H1 (cell line): ENCODE results near the gene CMSS1. TPM values are rescaled to one million over a fixed set of nuclear protein-coding genes. Genes with fewer than 3 reads are reported as not detected.

ENCODE experiments used
- CTCF ChIA-PET: fragments of 300-600 bp; sonication (Branson Sonifier 250); formaldehyde crosslinking; loops from one replicate; lab custom pipeline; 2021; ENCODE audit not compliant: partially characterized antibody; lab: Charles Lee
- POLR2A ChIA-PET: fragments of 300-600 bp; sonication (Branson Sonifier 250); formaldehyde crosslinking; loops from one replicate; lab custom pipeline; 2021; ENCODE audit warnings: inconsistent platforms; ENCODE audit not compliant: partially characterized antibody; lab: Charles Lee
- DNase-seq, 2 experiments: peaks; one replicate each; pipeline versions ENCODE4 v3.0.0 to v3.0.0-alpha.2; 2010 to 2022; ENCODE audit warnings: low spot score in 2 of 2, low read depth in 1 of 2, mixed read lengths in 1 of 2
- FAIRE-seq: peaks from 2 replicates; lab custom pipeline; 2011; peaks lifted over from hg19 to GRCh38; lab: Jason Lieb, UNC
- H2AFZ ChIP-seq: 2 replicates; pipeline ENCODE4 v1.8.1; 2012; ENCODE audit warnings: low read length, inconsistent platforms
- H2AK5ac ChIP-seq: 2 replicates; pipeline ENCODE4 v1.6.1; 2013; ENCODE audit warnings: low read depth, low read length
- H2BK120ac ChIP-seq: replicated peaks from 2 replicates; pipeline ENCODE3; 2013; ENCODE audit warnings: low read depth, low read length, inconsistent platforms
- H2BK12ac ChIP-seq: 2 replicates; pipeline ENCODE4 v1.6.1; 2013; ENCODE audit warnings: low read depth, low read length
- H2BK15ac ChIP-seq: 2 replicates; pipeline ENCODE4 v1.6.1; 2013; ENCODE audit warnings: low read length
- H2BK20ac ChIP-seq: 2 replicates; pipeline ENCODE4 v1.6.1; 2013; ENCODE audit warnings: low read length
- H2BK5ac ChIP-seq: 2 replicates; pipeline ENCODE4 v1.6.1; 2013; ENCODE audit warnings: low read depth, low read length
- H3K14ac ChIP-seq: 2 replicates; pipeline ENCODE4 v1.6.1; 2013; ENCODE audit warnings: inconsistent platforms; ENCODE audit not compliant: insufficient read length
- H3K18ac ChIP-seq: 2 replicates; pipeline ENCODE4 v1.6.1; 2013; ENCODE audit warnings: low read length; ENCODE audit errors: extremely low read depth
- H3K23ac ChIP-seq: 2 replicates; pipeline ENCODE4 v1.6.1; 2013; ENCODE audit warnings: inconsistent platforms; ENCODE audit not compliant: insufficient read length
- H3K23me2 ChIP-seq: 2 replicates; pipeline ENCODE4 v1.6.1; 2013; ENCODE audit warnings: low read depth, low read length
- H3K27ac ChIP-seq: 2 replicates; pipeline ENCODE4 v1.6.1; 2011; ENCODE audit warnings: low read depth, low read length, inconsistent platforms
- H3K27me3 ChIP-seq, 4 experiments: replicated peaks in 1 of 4; 1 replicate in 1 of 4; 2 replicates in 3 of 4; pipeline versions ENCODE4 v1.6.1 to v1.8.1; 2011 to 2013; ENCODE audit warnings: low read length in 3 of 4, mild to moderate bottlenecking in 3 of 4, inconsistent platforms in 2 of 4, mixed read lengths in 2 of 4, moderate library complexity in 1 of 4; ENCODE audit not compliant: control insufficient read depth in 3 of 4, insufficient read depth in 3 of 4; ENCODE audit errors: extremely low read depth in 1 of 4
- H3K36me3 ChIP-seq, 4 experiments: 2 replicates each; pipeline versions ENCODE4 v1.6.1 to v1.8.1; 2011 to 2013; ENCODE audit warnings: mild to moderate bottlenecking in 4 of 4, low read length in 3 of 4, moderate library complexity in 2 of 4, control low read depth in 1 of 4, inconsistent platforms in 1 of 4; ENCODE audit not compliant: insufficient read depth in 4 of 4, control insufficient read depth in 2 of 4
- H3K4ac ChIP-seq: replicated peaks from 2 replicates; pipeline ENCODE3; 2013; ENCODE audit warnings: low read length, low read depth, mixed read lengths, inconsistent platforms; ENCODE audit not compliant: insufficient read length
- H3K4me1 ChIP-seq, 4 experiments: replicated peaks in 1 of 4; 1 replicate in 1 of 4; 2 replicates in 3 of 4; pipeline versions ENCODE4 v1.6.1 to v1.8.1; 2011 to 2013; ENCODE audit warnings: low read length in 3 of 4, inconsistent platforms in 2 of 4, mixed read lengths in 1 of 4; ENCODE audit not compliant: insufficient read depth in 4 of 4, control insufficient read depth in 3 of 4
- H3K4me2 ChIP-seq, 2 experiments: 2 replicates each; pipeline versions ENCODE4 v1.6.1 to v1.8.1; 2011 to 2013; ENCODE audit warnings: low read depth in 2 of 2, low read length in 2 of 2, control low read depth in 1 of 2, inconsistent platforms in 1 of 2, mild to moderate bottlenecking in 1 of 2; ENCODE audit not compliant: insufficient read depth in 1 of 2
- H3K4me3 ChIP-seq, 4 experiments: fragments of 200-600, 300-600 bp in 1 of 4; sonication (generic), shearing (Covaris generic), sonication (Bioruptor Twin) in 1 of 4; 2 replicates each; pipeline versions ENCODE4 v1.5.1 to v1.8.1; 2011 to 2016; ENCODE audit warnings: low read length in 4 of 4, low read depth in 3 of 4, control low read depth in 2 of 4, inconsistent platforms in 2 of 4, mild to moderate bottlenecking in 2 of 4, mixed read lengths in 1 of 4, moderate library complexity in 1 of 4; ENCODE audit not compliant: insufficient read depth in 2 of 4; ENCODE audit errors: extremely low read depth in 1 of 4
- H3K56ac ChIP-seq: replicated peaks from 2 replicates; pipeline ENCODE3; 2013; ENCODE audit warnings: low read depth, mild to moderate bottlenecking, mixed read lengths, low read length, inconsistent platforms; ENCODE audit not compliant: insufficient read length
- H3K79me1 ChIP-seq: 2 replicates; pipeline ENCODE4 v1.6.1; 2013; ENCODE audit warnings: low read depth, low read length, control low read depth
- H3K79me2 ChIP-seq, 2 experiments: 2 replicates each; pipeline versions ENCODE4 v1.6.1 to v1.8.1; 2012 to 2013; ENCODE audit warnings: low read length in 2 of 2, mild to moderate bottlenecking in 2 of 2, inconsistent platforms in 1 of 2; ENCODE audit not compliant: insufficient read depth in 2 of 2, control insufficient read depth in 1 of 2
- H3K9ac ChIP-seq, 4 experiments: replicated peaks in 1 of 4; 1 replicate in 1 of 4; 2 replicates in 3 of 4; pipeline versions ENCODE4 v1.6.1 to v1.8.1; 2011 to 2013; ENCODE audit warnings: low read depth in 3 of 4, low read length in 3 of 4, control low read depth in 2 of 4, mild to moderate bottlenecking in 2 of 4, moderate library complexity in 2 of 4, inconsistent platforms in 1 of 4; ENCODE audit errors: extremely low read depth in 1 of 4
- H3K9me3 ChIP-seq, 2 experiments: 2 replicates each; pipeline versions ENCODE4 v1.6.1 to v1.8.1; 2012 to 2013; ENCODE audit warnings: mild to moderate bottlenecking in 2 of 2, moderate library complexity in 2 of 2, control low read depth in 1 of 2, inconsistent platforms in 1 of 2, low read depth in 1 of 2, low read length in 1 of 2, mixed read lengths in 1 of 2; ENCODE audit not compliant: insufficient read depth in 2 of 2
- H4K20me1 ChIP-seq, 2 experiments: replicated peaks in 1 of 2; 2 replicates each; pipeline versions ENCODE3 to v1.8.1; 2011 to 2013; ENCODE audit warnings: inconsistent platforms in 2 of 2, low read length in 2 of 2, mild to moderate bottlenecking in 1 of 2; ENCODE audit not compliant: insufficient read depth in 2 of 2, control insufficient read depth in 1 of 2
- H4K5ac ChIP-seq: 2 replicates; pipeline ENCODE4 v1.6.1; 2013; ENCODE audit warnings: low read length, low read depth, mixed read lengths, inconsistent platforms; ENCODE audit not compliant: insufficient read length
- H4K8ac ChIP-seq: 2 replicates; pipeline ENCODE4 v1.8.0; 2013; ENCODE audit warnings: mild to moderate bottlenecking, moderate library complexity, low read length, inconsistent platforms; ENCODE audit not compliant: insufficient read depth; ENCODE audit errors: extremely low read depth
- H4K91ac ChIP-seq: replicated peaks from 2 replicates; pipeline ENCODE3; 2013; ENCODE audit warnings: low read length, mixed read lengths, inconsistent platforms; ENCODE audit not compliant: insufficient read length
- BACH1 ChIP-seq: IDR thresholded peaks from 2 replicates; pipeline ENCODE4 v1.6.1; 2012; ENCODE audit warnings: low read length, improper control_type of control experiment
- CHD1 ChIP-seq: IDR thresholded peaks from 2 replicates; pipeline ENCODE4 v1.6.1; 2012; ENCODE audit warnings: low read depth, low read length, improper control_type of control experiment
- CTBP2 ChIP-seq: IDR thresholded peaks from 2 replicates; pipeline ENCODE4 v1.7.0; 2011; ENCODE audit warnings: borderline replicate concordance, mild to moderate bottlenecking, moderate library complexity, mixed read lengths, low read length; ENCODE audit not compliant: insufficient read depth, insufficient read length
- PHF8 ChIP-seq: fragments of 200-600 bp; sonication (generic); conservative IDR thresholded peaks from 2 replicates; pipeline ENCODE4 v1.7.1; 2012; ENCODE audit warnings: low read depth, mild to moderate bottlenecking, inconsistent platforms, low read length, moderate library complexity
- POU5F1 ChIP-seq: IDR thresholded peaks from 2 replicates; pipeline ENCODE4 v1.6.1; 2011; ENCODE audit warnings: low read depth, mild to moderate bottlenecking, low read length, moderate library complexity
- RFX5 ChIP-seq: IDR thresholded peaks from 2 replicates; pipeline ENCODE4 v1.6.1; 2011; ENCODE audit warnings: low read depth, low read length, improper control_type of control experiment, borderline replicate concordance
- SIX5 ChIP-seq: IDR thresholded peaks from 2 replicates; pipeline ENCODE4 v1.6.1; 2011; ENCODE audit warnings: mild to moderate bottlenecking, low read depth, low read length
- TBP ChIP-seq: IDR thresholded peaks from 2 replicates; pipeline ENCODE4 v1.6.1; 2011; ENCODE audit warnings: low read depth, low read length, improper control_type of control experiment
- WGBS, 2 experiments: shearing (Covaris generic) in 1 of 2; methylation state at CpG; one replicate each; pipeline versions ENCODE4 v1.1.6 to v1.1.7; 2013 to 2015; ENCODE audit warnings: low lambda C conversion rate in 2 of 2, mixed read lengths in 2 of 2, inconsistent platforms in 1 of 2, low coverage in 1 of 2, missing lambda C conversion rate in 1 of 2; ENCODE audit not compliant: insufficient replicate concordance in 2 of 2, insufficient coverage in 1 of 2, insufficient read length in 1 of 2; ENCODE audit errors: extremely low coverage in 1 of 2, missing lambda C conversion rate in 1 of 2; 5-methylcytosine and 5-hydroxymethylcytosine counted together
- polyA plus RNA-seq, 7 experiments: library from polyadenylated mRNA; depleted of rRNA in 3 of 7; stranded (reverse) in 5 of 7; unstranded in 2 of 7; fragments of >200 nt in 5 of 7; fragments of 200-250 nt in 2 of 7; gene quantifications; 1 replicate in 5 of 7; 2 replicates in 1 of 7; 4 replicates in 1 of 7; pipeline versions ENCODE4 v1.2.1 to v1.2.3, GENCODE V29; 2011 to 2013; ENCODE audit warnings: missing spikeins in 2 of 7, mixed read lengths in 2 of 7
- total RNA-seq: library from RNA; stranded (reverse); fragmentation: NEBNext Ultra II Directional; extraction: Animal tissue kit (Norgen Biotek cat#: 25700); gene quantifications from 2 replicates; pipeline ENCODE4 v1.2.1, GENCODE V29; 2021
- TF ChIP-seq, protein P1 (sequence below): IDR thresholded peaks from 2 replicates; pipeline ENCODE4 v1.6.1; 2011; ENCODE audit warnings: low read depth, mild to moderate bottlenecking, low read length; ENCODE audit not compliant: insufficient read depth
- TF ChIP-seq, protein P2 (sequence below): IDR thresholded peaks from 2 replicates; pipeline ENCODE4 v1.6.1; 2012; ENCODE audit warnings: inconsistent platforms

The CMSS1 gene
- total and polyA plus RNA-seq, 2 of the 8 experiments (the other 6 are each of a cell fraction or from before 2014, with no cell fraction given), result 15.2 to 75.1 TPM

DNA sequence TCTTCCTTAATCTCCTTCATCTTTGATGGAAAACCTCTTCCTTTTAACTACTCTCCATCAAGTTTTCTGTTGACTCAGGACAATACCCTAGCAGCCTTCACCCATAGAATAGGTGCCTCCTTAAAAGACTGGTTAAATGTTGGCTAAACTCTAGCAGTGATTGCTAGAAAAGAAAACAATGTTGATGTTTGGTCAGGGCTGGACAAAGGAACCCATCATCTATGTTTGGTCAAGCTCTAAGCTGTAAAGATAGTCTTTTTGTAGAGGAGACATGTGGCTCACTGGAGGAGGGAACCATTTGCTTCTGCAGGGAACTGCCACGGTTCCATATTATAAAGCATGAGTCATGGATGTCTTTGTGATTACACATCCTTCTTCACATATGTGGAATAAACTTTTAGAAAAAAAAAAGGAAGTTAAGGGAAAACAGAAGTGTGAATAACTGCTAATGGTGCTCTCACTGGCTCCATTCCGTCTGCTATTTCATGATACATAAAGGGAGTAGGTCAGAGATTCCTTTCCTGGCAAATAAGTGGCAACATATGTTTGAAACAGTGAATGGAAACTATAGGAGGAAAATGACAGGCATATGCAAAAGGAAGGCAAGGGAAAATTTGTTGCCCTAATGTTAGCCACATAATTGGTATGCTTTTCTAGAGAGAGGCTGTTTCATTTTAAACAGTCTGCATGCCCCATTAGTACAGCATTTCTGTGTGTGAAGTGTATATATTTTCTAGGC, 78.2 kb downstream of the CMSS1 start:
- Histone ChIP-seq H3K23me2 (no peaks in the 10 kb centered on the region), H3K79me1 (no peaks in the 10 kb centered on the region; the same call in 1 of the 2 replicates), H3K9me3 (no peaks in the 10 kb centered on the region), H2AFZ (no peak overlapping the region), H4K91ac (peak overlapping the region; percentile 62), H2BK12ac (peak overlapping the region; percentile 88; the same call in 1 of the 2 replicates), H2AK5ac (peak overlapping the region; percentile 85; the same call in 1 of the 2 replicates), H3K27ac (peak overlapping the region; percentile 26; the same call in 1 of the 2 replicates), H3K9ac (no peak overlapping the region), H3K4me2 (no peak overlapping the region; a peak in 1 of 4 replicates), H3K4ac (peak overlapping the region; percentile 91), H4K20me1 (no peaks in the 10 kb centered on the region), H3K4me3 (no peak overlapping the region), H3K23ac (peak overlapping the region; percentile 76), H3K36me3 (no peaks in the 10 kb centered on the region), H2BK15ac (no peak overlapping the region), H4K8ac (no peak overlapping the region), H2BK120ac (no peak overlapping the region), H4K5ac (no peak overlapping the region), H3K56ac (no peak overlapping the region), H3K14ac (no peak overlapping the region), H3K4me1 (peaks cover 0 to 5% (median 1%) of the 10 kb centered on the region in 4 experiments; a peak in 3 of 7 replicates), H3K27me3 (no peaks in the 10 kb centered on the region), H3K79me2 (peaks cover 0 to 2% of the 10 kb centered on the region in 2 experiments; a peak in 1 of 4 replicates), H3K18ac (no peak overlapping the region), H2BK20ac (no peak overlapping the region), H2BK5ac (peak overlapping the region; percentile 54; the same call in 1 of the 2 replicates)
- DNase-seq, result no peak
- CTCF ChIA-PET, result interaction anchor here (0.6 to 1.1 kb wide), 3 partner anchors 20 to 46 kb away, joined by 3 read pairs; no protein-coding TSS in a partner anchor
- WGBS, 2 experiments, result 77% methylated on average over 2 of the region's 2 CpGs; no CpG with 5 or more reads in 1 of the 2 experiments
- no peak for FAIRE-seq
- POLR2A ChIA-PET, result no interaction called here
- TF ChIP-seq POU5F1 (no peak), RFX5 (no peak), BACH1 (no peak), SIX5 (no peak), CHD1 (no peak), PHF8 (no peak), CTBP2 (no peak), TBP (no peak)
- TF ChIP-seq, protein P1, sequence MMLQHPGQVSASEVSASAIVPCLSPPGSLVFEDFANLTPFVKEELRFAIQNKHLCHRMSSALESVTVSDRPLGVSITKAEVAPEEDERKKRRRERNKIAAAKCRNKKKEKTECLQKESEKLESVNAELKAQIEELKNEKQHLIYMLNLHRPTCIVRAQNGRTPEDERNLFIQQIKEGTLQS, result no peak
- TF ChIP-seq, protein P2, sequence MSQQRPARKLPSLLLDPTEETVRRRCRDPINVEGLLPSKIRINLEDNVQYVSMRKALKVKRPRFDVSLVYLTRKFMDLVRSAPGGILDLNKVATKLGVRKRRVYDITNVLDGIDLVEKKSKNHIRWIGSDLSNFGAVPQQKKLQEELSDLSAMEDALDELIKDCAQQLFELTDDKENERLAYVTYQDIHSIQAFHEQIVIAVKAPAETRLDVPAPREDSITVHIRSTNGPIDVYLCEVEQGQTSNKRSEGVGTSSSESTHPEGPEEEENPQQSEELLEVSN, result no peak
